Measurements from ENCODE around the gene LZIC.

The LZIC gene

DNA sequence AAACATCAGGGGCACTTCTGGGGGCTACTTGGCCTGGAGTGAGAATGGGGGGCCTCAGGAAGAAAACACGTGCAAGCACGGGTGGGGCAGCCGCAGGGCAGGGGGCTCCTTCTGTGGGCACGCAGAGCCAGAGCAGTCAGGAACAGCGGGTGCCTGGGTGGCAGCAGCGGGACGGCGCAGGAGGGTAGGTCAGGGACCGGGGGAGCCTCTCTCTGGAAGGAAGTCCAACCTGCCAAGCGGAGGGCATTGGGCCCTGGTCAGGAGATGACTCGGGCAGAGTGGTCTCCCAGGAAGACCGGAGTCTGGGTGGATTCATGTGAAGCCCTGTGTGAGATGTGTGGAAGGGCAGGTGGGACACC lies 60.3 kb downstream of the LZIC start:
- Histone ChIP-seq H3K9ac (ENCODE audit: low read depth, low read length) (no peak overlapping the region), H3K9me3 (ENCODE audit: insufficient read depth, low read length, severe bottlenecking) (no peaks in the 10 kb centered on the region), H3K36me3 (ENCODE audit: insufficient read depth, low read length) (no peaks in the 10 kb centered on the region), H3K27me3 (ENCODE audit: insufficient read depth, low read length, poor library complexity) (no peaks in the 10 kb centered on the region), H4K20me1 (ENCODE audit: insufficient read depth, low read length) (peaks cover 9% of the 10 kb centered on the region; the same call in 1 of the 2 replicates), H3K4me1 (ENCODE audit: insufficient read depth, low read length) (peaks cover 11% of the 10 kb centered on the region), H3K27ac (ENCODE audit: low read length) (no peak overlapping the region), H2AFZ (ENCODE audit: low read depth, low read length) (no peak overlapping the region), H3K4me3 (ENCODE audit: low read depth in 1 of 2, low read length in 2 of 2) (no peak overlapping the region), H3K4me2 (ENCODE audit: insufficient read depth, low read length) (no peak overlapping the region), H3K79me2 (ENCODE audit: insufficient read depth, low read length) (no peaks in the 10 kb centered on the region)
- DNase-seq = no peak
- TF ChIP-seq, protein P1, sequence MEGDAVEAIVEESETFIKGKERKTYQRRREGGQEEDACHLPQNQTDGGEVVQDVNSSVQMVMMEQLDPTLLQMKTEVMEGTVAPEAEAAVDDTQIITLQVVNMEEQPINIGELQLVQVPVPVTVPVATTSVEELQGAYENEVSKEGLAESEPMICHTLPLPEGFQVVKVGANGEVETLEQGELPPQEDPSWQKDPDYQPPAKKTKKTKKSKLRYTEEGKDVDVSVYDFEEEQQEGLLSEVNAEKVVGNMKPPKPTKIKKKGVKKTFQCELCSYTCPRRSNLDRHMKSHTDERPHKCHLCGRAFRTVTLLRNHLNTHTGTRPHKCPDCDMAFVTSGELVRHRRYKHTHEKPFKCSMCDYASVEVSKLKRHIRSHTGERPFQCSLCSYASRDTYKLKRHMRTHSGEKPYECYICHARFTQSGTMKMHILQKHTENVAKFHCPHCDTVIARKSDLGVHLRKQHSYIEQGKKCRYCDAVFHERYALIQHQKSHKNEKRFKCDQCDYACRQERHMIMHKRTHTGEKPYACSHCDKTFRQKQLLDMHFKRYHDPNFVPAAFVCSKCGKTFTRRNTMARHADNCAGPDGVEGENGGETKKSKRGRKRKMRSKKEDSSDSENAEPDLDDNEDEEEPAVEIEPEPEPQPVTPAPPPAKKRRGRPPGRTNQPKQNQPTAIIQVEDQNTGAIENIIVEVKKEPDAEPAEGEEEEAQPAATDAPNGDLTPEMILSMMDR (IDR thresholded peaks at IDR 0.05; ENCODE audit: borderline replicate concordance, extremely low read depth, low read length, poor library complexity, severe bottlenecking) = no peak
- TF ChIP-seq EZH2 (IDR thresholded peaks at IDR 0.05; ENCODE audit: borderline replicate concordance, low read depth, low read length, severe bottlenecking) = no peak
- no peak for ATAC-seq (ENCODE audit: insufficient read depth, low read depth)

DNA sequence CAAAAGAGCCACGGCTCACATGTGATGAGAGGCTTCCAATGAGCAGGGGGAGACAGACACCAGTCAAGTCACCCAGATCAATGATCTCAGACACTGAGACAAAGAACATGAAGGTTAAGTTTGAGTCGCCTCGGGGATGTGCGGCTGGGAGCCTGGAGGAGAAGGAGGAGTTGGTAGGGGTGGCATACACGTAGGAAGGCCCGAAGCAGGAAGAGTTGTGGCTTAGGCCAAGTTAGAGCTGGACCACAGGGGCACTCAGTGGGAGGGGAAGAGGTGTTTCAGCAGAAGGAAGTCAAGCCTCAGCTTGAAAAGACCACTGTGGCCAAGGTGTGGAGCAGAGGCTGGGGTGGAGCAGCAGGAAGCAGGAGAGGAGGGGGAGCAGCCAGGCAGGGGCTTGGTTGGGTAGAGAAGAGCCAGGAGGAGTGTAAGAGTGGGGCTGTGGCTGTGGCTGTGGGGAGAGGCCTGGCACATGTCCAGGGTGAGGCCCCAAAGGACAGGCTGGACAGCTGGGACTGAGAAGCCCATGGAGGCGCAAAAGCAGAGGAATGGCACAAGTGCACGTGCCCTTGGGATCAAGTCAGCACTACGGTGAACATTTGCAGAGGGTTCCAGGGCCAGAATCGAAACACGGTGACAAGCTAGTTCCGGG lies 60.8 kb downstream of the LZIC start:
- H3K27ac ChIP-seq (ENCODE audit: low read length) = peak overlapping the region; percentile 28; the same call in 1 of the 2 replicates
- H3K4me1 ChIP-seq (ENCODE audit: insufficient read depth, low read length) = peaks cover 11% of the 10 kb centered on the region

DNA sequence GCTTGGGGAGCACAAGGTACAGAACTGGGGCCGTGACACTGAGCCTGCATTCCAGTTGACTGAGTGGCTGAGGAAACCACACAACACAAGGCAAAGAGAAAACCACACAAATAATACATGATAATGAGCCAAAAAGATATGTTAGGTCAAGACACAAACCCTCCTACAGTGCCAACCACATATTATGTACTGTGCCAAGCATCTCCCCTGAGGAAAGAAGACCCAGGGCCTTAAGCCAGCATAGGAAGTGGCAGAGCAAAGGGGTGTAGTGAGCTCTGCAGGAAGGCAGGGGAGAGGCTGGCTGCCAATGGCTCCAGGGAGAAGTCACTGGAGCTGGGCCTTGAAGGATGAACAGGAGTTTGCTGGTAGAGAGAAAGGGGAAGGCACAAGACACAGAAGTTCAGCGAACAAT lies 61.3 kb downstream of the LZIC start:
- no peaks in the 10 kb centered on the region for H3K27me3 ChIP-seq (ENCODE audit: insufficient read depth, low read length, poor library complexity)
- peaks cover 9% of the 10 kb centered on the region; the same call in 1 of the 2 replicates for H4K20me1 ChIP-seq (ENCODE audit: insufficient read depth, low read length)
- no peaks in the 10 kb centered on the region for H3K79me2 ChIP-seq (ENCODE audit: insufficient read depth, low read length)
- no peak overlapping the region for H3K4me3 ChIP-seq (ENCODE audit: low read depth in 1 of 2, low read length in 2 of 2)
- H3K4me1 ChIP-seq (ENCODE audit: insufficient read depth, low read length) = peaks cover 11% of the 10 kb centered on the region
- H3K36me3 ChIP-seq (ENCODE audit: insufficient read depth, low read length) = no peaks in the 10 kb centered on the region
- peak; percentile 76 for ATAC-seq (ENCODE audit: insufficient read depth, low read depth)
- no peak overlapping the region; the same call in 1 of the 2 replicates for H3K27ac ChIP-seq (ENCODE audit: low read length)
- no peaks in the 10 kb centered on the region for H3K9me3 ChIP-seq (ENCODE audit: insufficient read depth, low read length, severe bottlenecking)
- no peak overlapping the region for H3K4me2 ChIP-seq (ENCODE audit: insufficient read depth, low read length)
- TF ChIP-seq EZH2 (IDR thresholded peaks at IDR 0.05; ENCODE audit: borderline replicate concordance, low read depth, low read length, severe bottlenecking) = no peak
- TF ChIP-seq, protein P1 (IDR thresholded peaks at IDR 0.05; ENCODE audit: borderline replicate concordance, extremely low read depth, low read length, poor library complexity, severe bottlenecking) = no peak
- DNase-seq = no peak
- no peak overlapping the region for H2AFZ ChIP-seq (ENCODE audit: low read depth, low read length)
- no peak overlapping the region for H3K9ac ChIP-seq (ENCODE audit: low read depth, low read length)

More for the DNA sequence above, 60.8 kb downstream of the LZIC start:
- no peak overlapping the region for H3K9ac ChIP-seq (ENCODE audit: low read depth, low read length)
- H3K79me2 ChIP-seq (ENCODE audit: insufficient read depth, low read length) = no peaks in the 10 kb centered on the region
- no peak overlapping the region for H3K4me3 ChIP-seq (ENCODE audit: low read depth in 1 of 2, low read length in 2 of 2)
- H4K20me1 ChIP-seq (ENCODE audit: insufficient read depth, low read length) = peaks cover 9% of the 10 kb centered on the region; the same call in 1 of the 2 replicates
- ATAC-seq (ENCODE audit: insufficient read depth, low read depth) = peak; percentile 44; the same call in 2 of the 3 replicates
- H3K36me3 ChIP-seq (ENCODE audit: insufficient read depth, low read length) = no peaks in the 10 kb centered on the region
- no peak for TF ChIP-seq EZH2 (IDR thresholded peaks at IDR 0.05; ENCODE audit: borderline replicate concordance, low read depth, low read length, severe bottlenecking)
- TF ChIP-seq, protein P1 (IDR thresholded peaks at IDR 0.05; ENCODE audit: borderline replicate concordance, extremely low read depth, low read length, poor library complexity, severe bottlenecking) = no peak
- H3K27me3 ChIP-seq (ENCODE audit: insufficient read depth, low read length, poor library complexity) = no peaks in the 10 kb centered on the region
- no peaks in the 10 kb centered on the region for H3K9me3 ChIP-seq (ENCODE audit: insufficient read depth, low read length, severe bottlenecking)
- no peak for DNase-seq
- H2AFZ ChIP-seq (ENCODE audit: low read depth, low read length) = no peak overlapping the region
- H3K4me2 ChIP-seq (ENCODE audit: insufficient read depth, low read length) = no peak overlapping the region

Measured in DND-41 (cell line).